Keratinocyte (primary cell): ENCODE results near the gene ANKRD6. TPM values are rescaled to one million over a fixed set of nuclear protein-coding genes. Genes with fewer than 3 reads are reported as not detected.

Experiments
- DNase-seq: peaks from one replicate; pipeline ENCODE4 v3.0.0-alpha.2; 2011; ENCODE audit warnings: low read depth, missing footprints, low spot score
- FAIRE-seq: peaks from 2 replicates; lab custom pipeline; 2011; peaks lifted over from hg19 to GRCh38; lab: Jason Lieb, UNC
- H2AFZ ChIP-seq: 2 replicates; pipeline ENCODE4 v1.6.0; 2012; ENCODE audit warnings: low read length, control low read depth, inconsistent platforms; ENCODE audit not compliant: control insufficient read depth
- H3K27ac ChIP-seq: 2 replicates; pipeline ENCODE4 v1.5.1; 2011; ENCODE audit warnings: low read length; ENCODE audit not compliant: control insufficient read depth, insufficient read depth
- H3K27me3 ChIP-seq: 3 replicates; pipeline ENCODE4 v1.6.0; 2011; ENCODE audit warnings: low read length; ENCODE audit not compliant: control insufficient read depth, insufficient read depth; ENCODE audit errors: extremely low read depth
- H3K36me3 ChIP-seq, 2 experiments: 2 replicates in 1 of 2; 3 replicates in 1 of 2; pipeline ENCODE4 v1.5.1; 2011; ENCODE audit warnings: low read length in 2 of 2, mild to moderate bottlenecking in 1 of 2; ENCODE audit not compliant: control insufficient read depth in 2 of 2, insufficient read depth in 2 of 2; ENCODE audit errors: extremely low read depth in 1 of 2
- H3K4me1 ChIP-seq: 3 replicates; pipeline ENCODE4 v1.5.1; 2011; ENCODE audit warnings: low read length; ENCODE audit not compliant: control insufficient read depth, insufficient read depth; ENCODE audit errors: extremely low read depth
- H3K4me2 ChIP-seq: 3 replicates; pipeline ENCODE4 v1.6.0; 2011; ENCODE audit warnings: low read depth, low read length; ENCODE audit not compliant: control insufficient read depth, insufficient read depth; ENCODE audit errors: extremely low read depth
- H3K4me3 ChIP-seq, 3 experiments: fragments of 200-600 bp in 1 of 3; sonication (generic) in 1 of 3; 2 replicates in 2 of 3; 3 replicates in 1 of 3; pipeline ENCODE4 v1.5.1; 2011 to 2016; ENCODE audit warnings: low read length in 3 of 3, mild to moderate bottlenecking in 3 of 3, control low read depth in 2 of 3, inconsistent platforms in 1 of 3, low read depth in 1 of 3, mixed read lengths in 1 of 3, mixed run types in 1 of 3, moderate library complexity in 1 of 3; ENCODE audit not compliant: control insufficient read depth in 2 of 3, insufficient read depth in 2 of 3; ENCODE audit errors: extremely low read depth in 1 of 3
- H3K79me2 ChIP-seq: 2 replicates; pipeline ENCODE4 v1.6.0; 2012; ENCODE audit warnings: low read length; ENCODE audit not compliant: control insufficient read depth, insufficient read depth
- H3K9ac ChIP-seq: 3 replicates; pipeline ENCODE4 v1.6.0; 2011; ENCODE audit warnings: low read length; ENCODE audit not compliant: control insufficient read depth, insufficient read depth; ENCODE audit errors: extremely low read depth
- H3K9me1 ChIP-seq: 3 replicates; pipeline ENCODE4 v1.6.0; 2011; ENCODE audit warnings: low read length; ENCODE audit not compliant: control insufficient read depth, insufficient read depth; ENCODE audit errors: extremely low read depth
- H3K9me3 ChIP-seq: 2 replicates; pipeline ENCODE4 v1.5.1; 2012; ENCODE audit warnings: low read depth, low read length; ENCODE audit not compliant: control insufficient read depth
- H4K20me1 ChIP-seq: 3 replicates; pipeline ENCODE4 v1.6.0; 2011; ENCODE audit warnings: low read length; ENCODE audit not compliant: control insufficient read depth, insufficient read depth; ENCODE audit errors: extremely low read depth
- EZH2 ChIP-seq: IDR thresholded peaks from one replicate; pipeline ENCODE4 v1.6.1; 2012; ENCODE audit warnings: inconsistent platforms, mild to moderate bottlenecking, low read length, moderate library complexity
- dilution Hi-C: fragments of 300-500 bp; cut with MboI; formaldehyde crosslinking; loops from one replicate; pipeline ENCODE4 v1.7.0; 2020; ENCODE audit warnings: low sequenced_read_pairs; ENCODE audit not compliant: extremely low pct_ligation_motif_present
- polyA plus RNA-seq, 5 experiments: library from polyadenylated mRNA; depleted of rRNA in 3 of 5; stranded (reverse) in 3 of 5; stranded (forward) in 1 of 5; unstranded in 1 of 5; fragments of >200 nt; gene quantifications; 1 replicate in 1 of 5; 2 replicates in 3 of 5; 3 replicates in 1 of 5; pipeline versions ENCODE4 v1.2.1 to v1.2.3, GENCODE V29; 2011 to 2012; ENCODE audit warnings: missing spikeins in 2 of 5, low read depth in 1 of 5, low replicate concordance in 1 of 5
- TF ChIP-seq, protein P1 (sequence below), 3 experiments: IDR thresholded peaks in 1 of 3; conservative IDR thresholded peaks in 1 of 3; optimal IDR thresholded peaks in 1 of 3; 2 replicates in 2 of 3; 3 replicates in 1 of 3; pipeline versions ENCODE3 to v1.5.1; 2011; ENCODE audit warnings: low read length in 3 of 3, mild to moderate bottlenecking in 3 of 3, moderate library complexity in 2 of 3, control low read depth in 1 of 3, inconsistent platforms in 1 of 3; ENCODE audit not compliant: insufficient read depth in 2 of 3; ENCODE audit errors: extremely low read depth in 1 of 3

The ANKRD6 gene
- polyA plus RNA-seq, 1 donor (not counting 4 experiments of a cell fraction or from before 2014, with no cell fraction given): 5.7 TPM

DNA sequence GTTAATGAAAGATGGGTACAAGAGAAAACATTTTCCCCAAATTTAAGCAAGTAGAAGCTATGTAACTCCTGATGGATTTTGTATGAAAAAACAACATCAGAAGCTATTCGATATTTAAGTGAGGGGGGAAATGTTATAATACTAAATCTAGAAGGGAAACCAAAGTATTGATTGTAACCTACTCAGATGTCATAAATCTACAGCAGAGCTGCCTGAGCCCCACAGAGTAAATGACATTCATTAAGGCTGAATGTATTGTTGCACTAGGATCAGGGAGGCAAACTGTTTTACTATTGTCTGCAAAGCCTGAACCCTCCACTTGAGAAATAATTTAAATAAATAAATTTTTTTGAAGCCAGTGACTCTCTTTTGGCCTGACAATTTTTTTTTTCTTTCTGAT, 19.3 kb downstream of the ANKRD6 start:
- H3K79me2 ChIP-seq: no peaks in the 10 kb centered on the region
- DNase-seq (no peak), FAIRE-seq (no peak)
- no peaks in the 10 kb centered on the region for H3K9me1 ChIP-seq
- H3K36me3 ChIP-seq: no peaks in the 10 kb centered on the region
- no peak overlapping the region for H2AFZ ChIP-seq
- no peak overlapping the region for H3K27ac ChIP-seq
- no peaks in the 10 kb centered on the region for H4K20me1 ChIP-seq
- H3K4me3 ChIP-seq: no peak overlapping the region
- H3K4me1 ChIP-seq: no peaks in the 10 kb centered on the region
- no peak overlapping the region for H3K4me2 ChIP-seq
- dilution Hi-C loops: no loop called here
- no peak for TF ChIP-seq EZH2
- TF ChIP-seq, protein P1, sequence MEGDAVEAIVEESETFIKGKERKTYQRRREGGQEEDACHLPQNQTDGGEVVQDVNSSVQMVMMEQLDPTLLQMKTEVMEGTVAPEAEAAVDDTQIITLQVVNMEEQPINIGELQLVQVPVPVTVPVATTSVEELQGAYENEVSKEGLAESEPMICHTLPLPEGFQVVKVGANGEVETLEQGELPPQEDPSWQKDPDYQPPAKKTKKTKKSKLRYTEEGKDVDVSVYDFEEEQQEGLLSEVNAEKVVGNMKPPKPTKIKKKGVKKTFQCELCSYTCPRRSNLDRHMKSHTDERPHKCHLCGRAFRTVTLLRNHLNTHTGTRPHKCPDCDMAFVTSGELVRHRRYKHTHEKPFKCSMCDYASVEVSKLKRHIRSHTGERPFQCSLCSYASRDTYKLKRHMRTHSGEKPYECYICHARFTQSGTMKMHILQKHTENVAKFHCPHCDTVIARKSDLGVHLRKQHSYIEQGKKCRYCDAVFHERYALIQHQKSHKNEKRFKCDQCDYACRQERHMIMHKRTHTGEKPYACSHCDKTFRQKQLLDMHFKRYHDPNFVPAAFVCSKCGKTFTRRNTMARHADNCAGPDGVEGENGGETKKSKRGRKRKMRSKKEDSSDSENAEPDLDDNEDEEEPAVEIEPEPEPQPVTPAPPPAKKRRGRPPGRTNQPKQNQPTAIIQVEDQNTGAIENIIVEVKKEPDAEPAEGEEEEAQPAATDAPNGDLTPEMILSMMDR (optimal IDR thresholded peaks at IDR 0.05 in 1 of 3, IDR thresholded peaks at IDR 0.05 in 1 of 3, conservative IDR thresholded peaks at IDR 0.05 in 1 of 3; ENCODE audit: extremely low read depth in 1 of 3, insufficient read depth in 2 of 3, low read length in 3 of 3): no peak
- no peak overlapping the region for H3K9ac ChIP-seq
- no peaks in the 10 kb centered on the region for H3K9me3 ChIP-seq
- no peaks in the 10 kb centered on the region for H3K27me3 ChIP-seq

DNA sequence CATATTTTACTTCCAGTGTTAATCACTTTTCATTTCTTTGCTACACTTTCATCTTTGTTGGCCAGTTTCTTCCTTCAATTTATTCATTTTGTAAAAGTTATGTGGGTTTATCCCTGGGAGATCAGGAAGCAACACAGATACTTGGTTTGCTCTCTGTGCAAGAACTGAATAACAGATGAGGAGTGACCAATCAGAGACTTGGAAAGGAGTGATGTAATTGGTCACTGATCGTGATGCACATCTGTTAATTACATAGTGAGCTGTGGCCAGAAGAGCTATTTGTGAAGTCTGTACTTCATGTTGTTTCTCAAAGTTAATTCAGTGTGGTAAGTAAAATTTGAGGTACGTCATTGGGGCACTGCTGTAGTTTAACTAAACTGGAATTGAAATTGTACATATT, 21.3 kb downstream of the ANKRD6 start:
- no peak overlapping the region for H3K4me2 ChIP-seq
- TF ChIP-seq, protein P1 (optimal IDR thresholded peaks at IDR 0.05 in 1 of 3, IDR thresholded peaks at IDR 0.05 in 1 of 3, conservative IDR thresholded peaks at IDR 0.05 in 1 of 3; ENCODE audit: extremely low read depth in 1 of 3, insufficient read depth in 2 of 3, low read length in 3 of 3): no peak
- no peak for TF ChIP-seq EZH2
- no peak overlapping the region for H3K4me3 ChIP-seq
- dilution Hi-C loops: no loop called here
- H4K20me1 ChIP-seq: no peaks in the 10 kb centered on the region
- H3K4me1 ChIP-seq: no peaks in the 10 kb centered on the region
- H3K9me3 ChIP-seq: no peaks in the 10 kb centered on the region
- H3K27me3 ChIP-seq: no peaks in the 10 kb centered on the region
- H3K79me2 ChIP-seq: no peaks in the 10 kb centered on the region
- H3K36me3 ChIP-seq: no peaks in the 10 kb centered on the region
- DNase-seq (no peak), FAIRE-seq (no peak)
- H2AFZ ChIP-seq: no peak overlapping the region
- H3K9me1 ChIP-seq: no peaks in the 10 kb centered on the region
- no peak overlapping the region for H3K27ac ChIP-seq
- H3K9ac ChIP-seq: no peak overlapping the region
